Measurements from ENCODE around the gene CDC26.
"Not testable (repeated sequence)": the region's sequence is repeated elsewhere in the genome, so short reads cannot be mapped to it uniquely, and the experiment has no call there.

CDC26 gene

DNA sequence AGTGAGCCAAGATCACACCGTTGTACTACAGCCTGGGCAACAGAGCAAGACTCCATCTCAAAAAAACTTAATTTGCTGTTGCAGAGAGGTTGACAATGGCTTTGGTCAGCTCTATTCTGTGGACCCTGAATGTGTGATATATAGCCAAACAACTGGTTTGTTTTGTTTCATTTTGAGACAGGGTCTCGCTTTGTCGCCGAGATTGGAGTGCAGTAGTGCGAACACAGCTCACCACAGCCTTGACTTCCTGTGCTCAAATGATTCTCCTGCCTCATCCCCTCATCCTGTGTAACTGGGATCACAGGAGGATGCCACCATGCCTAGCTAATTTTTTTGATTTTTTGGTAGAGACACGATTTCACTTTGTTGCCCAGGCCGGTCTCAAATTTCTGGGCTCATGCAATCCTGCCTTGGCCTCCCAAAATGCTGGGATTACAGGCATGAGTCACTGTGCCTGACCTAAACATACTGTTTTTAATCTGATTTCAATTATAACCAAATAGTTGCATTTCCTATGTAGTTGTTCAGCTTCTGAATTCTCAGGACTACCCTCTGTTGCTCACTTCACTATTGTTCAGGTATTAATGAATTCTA is 18.0 kb upstream of the CDC26 start:
- DNase-seq (ENCODE audit: low read depth) = peak; percentile 88

DNA sequence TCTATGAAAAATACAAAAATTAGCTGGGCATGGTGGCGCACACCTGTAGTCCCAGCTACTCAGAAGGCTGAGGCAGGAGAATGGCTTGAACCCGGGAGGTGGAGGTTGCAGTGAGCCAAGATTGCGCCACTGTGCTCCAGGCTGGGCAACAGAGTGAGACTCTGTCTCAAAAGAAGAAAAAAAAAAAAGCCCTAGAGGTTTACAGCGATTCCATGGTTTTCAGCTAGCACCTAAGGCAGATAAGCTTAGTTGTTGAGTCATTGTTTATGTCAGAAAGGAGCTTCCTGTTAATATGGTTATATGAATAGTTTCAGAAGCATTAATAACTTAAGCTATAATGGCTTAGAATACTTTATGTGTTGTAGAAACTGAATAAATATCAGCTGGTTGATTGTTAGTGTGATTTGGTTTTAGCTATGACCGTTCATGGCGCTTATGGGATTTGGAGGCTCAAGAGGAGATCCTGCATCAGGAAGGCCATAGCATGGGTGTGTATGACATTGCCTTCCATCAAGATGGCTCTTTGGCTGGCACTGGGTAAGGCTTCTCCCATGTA is 14.8 kb upstream of the CDC26 start:
- DNase-seq (ENCODE audit: low read depth) = no peak

DNA sequence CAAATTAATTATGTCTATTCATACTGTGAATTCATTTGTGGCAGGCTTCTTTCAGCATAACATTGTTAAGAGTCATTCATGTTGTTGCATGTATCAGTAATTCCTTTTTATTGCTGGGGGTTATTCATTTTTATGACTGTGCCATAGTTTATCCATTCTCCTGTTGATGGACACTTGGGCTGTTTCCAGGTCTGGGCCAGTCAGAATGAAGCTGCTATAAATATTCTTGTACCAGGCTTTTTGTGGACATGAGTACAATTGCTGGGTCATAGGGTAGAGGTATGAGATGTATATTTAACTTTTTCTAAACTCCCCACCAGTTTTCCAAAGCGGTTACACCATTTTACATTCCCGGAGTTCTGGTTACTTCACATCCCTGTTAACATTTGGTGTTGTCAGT is 13.7 kb upstream of the CDC26 start:
- DNase-seq (ENCODE audit: low read depth) = no peak

DNA sequence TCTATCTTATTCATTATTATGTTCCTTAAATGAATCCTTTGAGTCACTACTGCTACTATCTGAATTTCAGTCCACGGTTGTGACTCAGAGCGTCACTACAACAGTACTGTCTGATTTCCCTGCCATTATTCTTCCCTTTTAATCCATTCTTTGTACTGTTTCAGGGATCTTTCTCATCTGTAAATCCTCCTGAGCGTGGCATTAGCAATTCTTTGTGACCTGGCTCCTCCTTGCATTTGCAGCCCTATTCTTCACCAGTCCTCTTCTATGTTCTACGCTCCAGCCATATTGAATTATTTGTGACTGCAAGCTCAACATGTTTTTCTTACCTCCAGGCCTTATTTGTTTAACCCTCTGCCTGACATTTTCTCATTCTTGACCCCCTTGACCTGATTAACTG is 6.0 kb upstream of the CDC26 start:
- DNase-seq (ENCODE audit: low read depth) = no peak

DNA sequence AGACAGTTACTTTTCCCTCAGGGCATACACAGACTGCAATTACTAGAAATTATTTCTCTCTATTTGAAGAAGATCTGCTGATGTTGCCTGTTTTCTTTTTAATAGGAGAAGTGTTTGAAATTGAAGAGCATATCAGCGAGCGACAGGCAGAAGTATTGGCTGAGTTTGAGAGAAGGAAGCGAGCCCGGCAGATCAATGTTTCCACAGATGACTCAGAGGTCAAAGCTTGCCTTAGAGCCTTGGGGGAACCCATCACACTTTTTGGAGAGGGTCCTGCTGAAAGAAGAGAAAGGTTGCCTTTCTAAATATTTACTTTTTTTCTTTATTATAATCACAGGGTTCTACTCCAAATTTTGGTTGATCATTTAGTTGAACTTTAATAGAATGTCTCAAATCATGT is 3.5 kb upstream of the CDC26 start:
- no peak for DNase-seq (ENCODE audit: low read depth)

DNA sequence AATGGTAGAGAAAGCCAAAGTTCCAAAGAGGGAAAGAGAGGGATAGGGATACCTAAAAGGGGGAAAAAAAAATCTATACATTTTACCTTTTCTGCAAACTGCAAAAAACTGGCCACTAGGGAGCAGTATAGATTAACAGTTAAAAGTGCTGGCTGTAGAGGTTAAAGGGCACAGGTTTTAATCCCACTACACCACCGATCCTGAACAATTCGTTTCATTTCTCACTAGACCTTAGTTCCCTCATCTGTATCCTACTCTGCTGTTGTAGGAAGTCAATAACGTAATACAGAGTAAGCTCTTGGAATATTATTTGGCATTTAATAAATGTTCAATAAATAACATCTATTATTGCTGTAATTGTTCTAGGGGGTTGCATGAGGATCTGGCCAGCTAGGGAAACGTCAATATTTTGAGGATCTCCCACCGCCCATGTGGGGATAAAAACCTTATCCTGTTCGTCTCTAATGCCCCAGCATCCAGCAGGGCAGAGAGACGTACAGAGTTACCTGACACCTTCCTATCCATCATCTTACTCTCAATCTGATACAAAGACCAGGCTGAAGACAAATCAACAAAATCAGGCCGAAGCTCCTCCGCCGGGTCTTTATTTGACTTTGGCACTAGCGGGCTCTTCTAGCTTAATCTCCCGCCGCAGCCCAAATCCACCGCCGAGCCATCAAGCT is 757 bp downstream of the CDC26 start:
- DNase-seq (ENCODE audit: low read depth) = peak; percentile 52

DNA sequence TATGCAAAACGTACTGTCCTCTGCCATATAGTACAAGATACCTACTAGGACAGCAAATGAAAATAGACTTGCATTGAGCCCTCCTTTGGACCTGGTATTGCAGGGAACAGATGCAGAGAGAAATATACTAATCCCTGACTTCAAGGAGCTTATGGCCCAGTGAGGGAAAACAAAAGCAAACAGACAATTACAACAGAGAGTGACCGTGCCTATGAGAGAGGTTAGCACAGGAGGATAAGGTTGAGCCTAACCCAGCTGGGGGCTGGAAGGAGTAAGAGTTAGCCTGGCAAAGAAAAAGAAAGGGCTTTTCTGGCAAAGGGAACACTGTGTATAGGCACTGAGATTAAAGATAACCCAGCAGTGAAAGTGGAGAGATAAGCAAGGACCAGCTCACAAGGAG is 5.5 kb downstream of the CDC26 start:
- DNase-seq (ENCODE audit: low read depth) = no peak

DNA sequence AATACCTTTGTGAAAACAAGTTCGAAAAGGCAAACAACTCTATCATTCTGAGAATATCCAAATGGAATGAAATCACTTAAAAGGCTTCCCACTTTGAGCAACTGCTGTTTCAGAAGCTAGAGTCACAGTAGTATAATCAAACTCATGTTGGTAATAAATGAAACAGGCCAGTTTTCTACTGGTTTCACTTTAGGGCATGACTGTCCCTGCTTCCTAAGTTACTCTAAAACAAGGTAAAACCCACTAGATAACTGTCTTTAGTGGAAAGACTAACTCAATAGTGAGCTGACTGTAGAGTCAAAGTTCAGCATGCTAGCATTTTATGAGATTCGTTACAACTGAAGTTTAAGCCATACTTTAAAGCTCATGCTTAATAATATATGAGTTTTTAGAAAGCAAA is 6.0 kb downstream of the CDC26 start:
- no peak for DNase-seq (ENCODE audit: low read depth)

DNA sequence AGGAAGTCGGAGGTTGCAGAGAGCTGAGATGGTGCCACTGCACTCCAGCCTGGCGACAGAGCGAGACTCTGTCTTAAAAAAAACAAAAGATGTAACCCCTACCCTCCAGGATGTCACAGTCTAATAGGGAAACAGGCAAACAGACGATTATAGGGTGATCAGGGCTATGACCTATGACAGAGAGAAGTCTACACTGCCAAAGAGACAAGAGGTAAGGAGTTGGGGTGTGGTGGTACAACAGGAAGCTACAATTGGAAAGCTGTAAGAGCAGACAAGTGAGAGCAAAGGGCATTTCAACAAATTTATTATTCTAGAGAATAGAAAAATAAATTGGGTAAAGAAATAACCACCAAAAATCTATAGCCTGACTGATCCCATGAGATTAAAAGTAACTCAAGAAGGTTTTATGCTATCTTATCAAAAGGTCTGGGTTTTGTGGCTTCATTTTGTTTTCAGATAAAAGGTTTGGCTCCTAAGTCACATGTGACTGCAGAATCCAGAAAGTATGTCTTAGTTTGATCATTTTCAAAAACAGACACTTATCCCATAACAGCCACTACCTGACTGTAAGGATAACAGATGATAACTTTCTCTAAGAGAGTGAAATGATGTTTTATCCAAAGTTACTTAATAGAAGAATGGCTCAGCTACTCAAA is 7.3 kb downstream of the CDC26 start:
- DNase-seq (ENCODE audit: low read depth) = no peak

DNA sequence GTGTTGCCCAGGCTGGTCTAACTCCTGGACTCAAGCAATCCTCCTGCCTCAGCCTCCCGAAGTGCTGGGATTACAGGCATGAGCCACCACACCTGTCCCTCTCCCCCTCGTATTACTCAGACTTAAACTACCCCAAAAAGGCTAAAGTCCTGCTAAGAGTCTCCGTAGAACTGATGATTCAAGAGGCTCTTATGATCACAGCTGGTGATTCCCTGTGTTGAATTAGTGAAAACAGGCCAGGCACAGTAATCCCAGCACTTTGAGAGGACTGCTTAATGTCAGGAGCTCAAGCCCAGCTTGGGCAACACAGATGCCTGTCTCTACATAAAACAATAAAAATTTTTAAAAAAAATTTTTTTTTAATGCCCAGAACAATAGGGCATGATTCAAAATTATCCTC is 9.2 kb downstream of the CDC26 start:
- no peak for DNase-seq (ENCODE audit: low read depth)

DNA sequence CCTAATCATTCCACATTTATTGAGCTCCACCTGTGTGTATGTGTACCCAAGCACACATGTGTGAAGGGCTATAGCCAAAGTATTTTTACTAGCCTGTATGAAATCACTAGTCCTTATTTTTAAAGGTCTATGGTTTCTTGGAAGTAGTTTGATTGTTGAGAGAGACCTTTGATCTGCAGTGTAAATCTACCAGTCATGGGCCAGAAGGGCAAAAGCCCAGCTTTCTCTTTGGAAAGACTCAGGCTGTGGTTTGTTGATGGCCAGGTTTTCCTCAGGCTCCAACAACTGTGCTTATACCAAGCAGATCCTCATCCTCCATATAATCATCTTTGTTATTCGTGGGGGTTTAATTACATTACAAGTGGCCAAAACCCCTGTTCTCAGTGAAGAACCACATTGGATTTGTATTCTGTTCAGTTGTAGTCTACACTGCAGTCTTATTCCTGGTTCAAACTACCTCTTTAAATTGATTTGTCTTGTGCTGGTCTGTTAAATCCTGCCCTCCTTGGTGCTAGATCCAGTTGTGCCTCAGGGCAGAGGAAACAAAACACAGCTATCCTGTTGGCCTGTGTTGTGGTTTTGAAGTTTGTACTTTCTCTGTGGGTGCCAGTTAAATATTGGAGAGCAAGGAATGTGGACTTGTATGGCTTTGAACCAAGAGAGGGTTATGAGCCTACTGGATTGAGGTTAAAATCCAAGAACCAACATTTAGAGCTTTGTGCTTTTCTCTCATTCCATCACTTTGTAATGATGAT is 13.3 kb downstream of the CDC26 start:
- DNase-seq (ENCODE audit: low read depth) = peak; percentile 1

DNA sequence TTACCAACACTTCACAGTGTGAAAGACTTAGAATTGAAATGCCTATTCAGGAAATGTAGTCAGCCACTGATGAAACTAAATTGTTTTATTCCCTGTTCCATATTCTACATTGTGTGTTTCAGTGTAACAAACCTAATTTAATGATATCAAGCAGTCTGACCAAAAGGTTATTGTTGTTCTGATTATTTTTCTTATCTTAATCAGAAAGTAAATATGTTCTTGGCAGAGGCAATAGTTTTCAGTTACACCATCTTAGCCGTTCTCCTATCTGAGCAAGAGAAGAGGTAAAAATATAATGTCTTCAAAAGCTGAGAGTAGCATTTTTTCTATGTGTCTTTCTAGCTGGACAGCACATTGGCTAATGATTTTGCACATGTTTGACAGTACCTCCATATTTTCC is 17.1 kb downstream of the CDC26 start:
- DNase-seq (ENCODE audit: low read depth) = no peak

DNA sequence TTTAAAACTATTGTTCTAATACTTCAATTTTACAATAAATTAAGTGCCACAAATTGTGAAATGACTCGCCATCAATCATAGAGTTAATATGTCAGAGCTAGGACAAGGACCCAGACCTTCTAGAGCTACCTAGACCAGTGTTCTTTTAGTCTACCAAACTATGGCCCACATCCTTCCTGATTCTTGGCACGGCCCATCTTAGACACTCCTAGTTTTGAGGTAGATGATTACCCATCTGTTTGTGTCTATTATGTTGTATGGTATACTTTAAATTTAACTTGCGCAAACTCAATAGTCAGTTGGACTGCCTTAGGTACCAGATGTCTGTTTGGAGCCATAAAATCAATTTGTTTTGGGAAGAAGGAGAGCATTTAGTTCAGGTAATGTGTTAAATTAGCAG is 17.5 kb downstream of the CDC26 start:
- no peak for DNase-seq (ENCODE audit: low read depth)

DNA sequence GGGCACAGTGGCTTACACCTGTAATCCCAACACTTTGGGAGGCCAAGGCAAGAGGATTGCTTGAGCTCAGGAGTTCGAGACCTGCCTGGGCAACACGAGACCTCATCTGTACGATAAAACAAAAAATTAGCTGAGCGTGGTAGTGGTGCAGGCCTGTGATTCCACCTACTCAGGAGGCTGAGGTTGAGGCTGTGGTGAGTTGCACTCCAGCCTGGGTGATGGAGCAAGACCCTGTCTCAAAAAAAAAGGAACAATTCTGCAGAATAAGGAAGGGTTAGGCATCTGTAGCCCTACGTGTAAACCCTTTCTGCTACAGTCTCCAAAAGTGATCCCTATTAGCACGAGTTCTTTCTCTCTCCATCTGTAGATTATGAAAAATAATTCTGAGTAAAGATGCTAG is 19.9 kb downstream of the CDC26 start:
- DNase-seq (ENCODE audit: low read depth) = no peak

DNA sequence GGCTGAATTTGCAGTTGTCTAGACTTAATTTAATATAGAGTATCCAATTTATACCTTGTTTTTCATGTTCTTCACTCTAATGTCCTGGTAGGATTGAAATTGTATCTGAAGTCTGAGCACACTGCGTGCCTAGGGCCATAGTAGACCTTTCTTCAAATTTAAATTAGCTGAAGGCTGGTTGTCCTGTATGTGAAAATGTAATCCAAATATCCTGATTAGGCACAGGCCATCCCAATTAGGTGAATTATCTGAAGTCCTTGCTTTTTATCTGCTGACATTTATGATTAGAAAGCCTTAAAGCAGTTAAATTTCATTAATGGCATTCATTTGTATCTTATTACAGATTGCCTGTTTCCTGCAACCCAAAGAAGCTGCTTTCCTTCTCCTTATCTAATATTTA is 20.4 kb downstream of the CDC26 start:
- DNase-seq (ENCODE audit: low read depth) = no peak

DNA sequence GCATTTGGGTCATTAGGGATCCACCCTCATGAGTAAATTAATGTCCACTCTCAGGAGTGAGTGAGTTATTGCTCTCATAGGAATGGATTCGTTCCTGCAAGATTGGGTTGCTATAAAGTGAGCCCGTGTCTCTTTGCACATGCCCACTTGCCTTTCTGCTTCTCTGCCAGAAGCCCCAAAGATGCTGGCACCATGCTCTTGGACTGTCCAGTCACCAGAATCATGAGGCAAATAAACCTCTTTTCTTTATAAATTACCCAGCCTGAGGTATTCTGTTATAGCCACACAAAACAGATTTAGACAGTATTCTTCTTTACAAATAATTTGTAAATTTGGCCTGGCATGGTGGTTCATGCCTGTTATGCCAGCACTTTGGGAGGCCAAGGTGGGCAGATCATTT is 24.6 kb downstream of the CDC26 start:
- no peak for DNase-seq (ENCODE audit: low read depth)

DNA sequence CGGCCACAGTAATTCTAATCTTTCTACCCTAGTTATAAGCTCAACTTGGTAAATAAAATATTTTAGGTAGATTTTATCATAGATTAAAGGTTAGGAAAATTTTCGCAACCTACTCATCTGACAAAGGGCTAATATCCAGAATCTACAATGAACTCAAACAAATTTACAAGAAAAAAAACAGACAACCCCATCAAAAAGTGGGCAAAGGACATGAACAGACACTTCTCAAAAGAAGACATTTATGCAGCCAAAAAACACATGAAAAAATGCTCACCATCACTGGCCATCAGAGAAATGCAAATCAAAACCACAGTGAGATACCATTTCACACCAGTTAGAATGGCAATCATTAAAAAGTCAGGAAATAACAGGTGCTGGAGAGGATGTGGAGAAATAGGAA is 25.7 kb downstream of the CDC26 start:
- DNase-seq (ENCODE audit: low read depth) = not testable (repeated sequence)

DNA sequence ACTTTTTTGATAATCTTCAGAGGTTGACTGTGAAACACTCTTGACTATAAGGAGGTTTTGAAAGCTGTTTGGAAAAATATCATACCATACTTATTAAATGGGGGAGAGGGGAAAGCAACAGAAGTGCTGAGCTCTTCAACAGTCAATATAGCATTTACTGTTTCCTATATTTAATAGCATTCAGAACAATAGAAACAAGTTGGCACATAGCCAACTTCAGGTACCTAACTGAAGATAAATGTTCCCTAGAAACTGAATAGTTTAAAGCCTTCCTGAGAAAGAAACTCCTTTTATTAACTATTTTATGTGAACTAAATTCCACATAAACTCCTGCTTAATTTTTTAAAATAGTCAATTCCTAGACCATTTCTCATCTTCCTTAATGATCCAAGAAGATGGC is 27.7 kb downstream of the CDC26 start:
- no peak for DNase-seq (ENCODE audit: low read depth)

DNA sequence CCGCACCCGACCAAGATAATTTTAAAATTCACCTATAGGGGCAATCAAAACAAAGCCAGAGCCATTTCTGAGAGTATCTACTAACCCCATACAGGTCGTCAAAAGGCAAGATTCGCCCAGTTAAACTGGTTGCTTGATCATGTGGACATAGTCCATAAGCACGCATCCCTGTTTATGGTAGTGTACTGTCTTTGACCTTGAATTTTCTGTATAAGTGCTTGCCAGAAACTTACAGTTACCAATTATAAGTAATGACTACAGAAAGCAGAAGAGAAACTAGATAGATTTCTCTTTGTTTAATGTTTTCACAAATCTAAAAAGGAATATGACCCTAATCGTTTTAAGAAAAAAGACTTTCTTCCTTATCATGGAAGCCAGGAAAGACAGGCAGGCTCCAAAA is 28.4 kb downstream of the CDC26 start:
- DNase-seq (ENCODE audit: low read depth) = no peak

DNA sequence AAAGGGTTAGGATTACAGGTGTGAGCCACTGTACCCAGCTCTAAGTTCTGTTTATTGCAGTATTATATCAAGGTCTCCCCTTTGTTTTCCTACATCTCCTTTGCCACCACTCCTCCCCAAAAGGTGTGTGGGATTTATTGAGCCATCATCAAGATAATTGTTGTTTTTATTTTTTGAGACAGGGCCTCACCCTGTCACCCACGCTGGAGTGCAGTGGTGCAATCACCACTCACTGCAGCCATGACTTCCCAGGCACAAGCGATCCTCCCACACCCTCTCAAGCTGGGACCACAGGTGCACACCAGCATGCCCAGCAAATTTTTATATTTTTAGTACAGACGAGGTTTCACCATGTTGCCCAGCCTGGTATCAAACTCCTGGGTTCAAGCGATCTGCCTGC is 29.5 kb downstream of the CDC26 start:
- no peak for DNase-seq (ENCODE audit: low read depth)

DNA sequence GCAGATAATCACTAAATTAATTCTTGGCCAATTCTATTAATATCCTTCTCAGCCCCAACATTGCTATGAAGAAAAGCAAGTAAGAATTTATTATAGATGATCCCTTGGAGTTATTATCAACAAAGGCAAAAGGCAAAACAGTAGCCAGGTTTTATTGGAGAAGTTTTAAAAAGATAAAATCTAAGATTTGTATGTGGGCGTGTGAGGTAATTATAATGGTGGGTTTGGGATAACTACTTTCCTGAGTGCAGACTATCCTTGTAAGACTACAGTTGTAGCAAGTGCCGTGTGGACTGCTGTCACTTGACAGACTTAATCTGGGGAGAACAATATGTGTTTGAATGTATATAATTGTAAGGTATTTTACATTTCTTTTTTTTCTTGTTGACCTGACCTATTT is 30.8 kb downstream of the CDC26 start:
- DNase-seq (ENCODE audit: low read depth) = no peak

DNA sequence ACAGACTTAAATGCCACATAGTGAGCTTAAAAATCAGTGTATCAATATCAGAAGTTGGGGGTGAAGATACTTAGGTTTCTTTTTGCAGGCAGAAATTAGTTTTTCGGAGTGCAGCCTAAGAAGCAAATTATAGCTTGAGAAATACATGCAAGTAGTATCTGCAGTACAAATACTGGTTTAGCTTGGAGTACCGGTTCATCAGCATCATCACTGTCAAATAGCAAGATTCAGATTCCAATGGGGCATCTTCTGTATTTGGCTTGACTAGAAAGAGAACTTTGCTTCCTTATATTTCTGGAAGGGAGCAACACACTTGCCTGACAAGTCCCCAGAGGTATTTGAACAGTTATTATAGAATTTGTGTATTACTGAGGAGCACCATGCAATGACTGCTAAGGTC is 34.2 kb downstream of the CDC26 start:
- DNase-seq (ENCODE audit: low read depth) = no peak

DNA sequence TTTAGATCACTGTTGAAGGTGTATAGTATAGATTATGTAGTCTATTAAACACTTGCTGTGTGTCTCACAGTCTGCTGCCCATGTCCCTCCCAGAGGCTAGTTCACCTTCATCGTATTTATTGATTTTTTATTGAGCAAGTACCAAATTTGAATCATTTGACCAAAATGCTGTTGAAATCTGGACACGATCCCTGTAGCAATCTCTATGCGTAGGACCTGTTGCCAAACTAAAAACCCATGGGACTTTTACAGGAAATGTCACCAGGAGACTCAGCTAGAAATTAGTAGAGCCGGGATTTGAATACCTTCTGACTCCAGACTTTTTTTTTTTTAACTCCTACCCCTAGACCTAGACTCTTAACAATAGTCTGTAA is 36.5 kb downstream of the CDC26 start:
- peak; percentile 5 for DNase-seq (ENCODE audit: low read depth)
